GM23338 (cell line): ENCODE results near the gene TEX53. TPM values are rescaled to one million over a fixed set of nuclear protein-coding genes. Genes with fewer than 3 reads are reported as not detected.
A peak's percentile ranks its signal among the peaks of the same experiment; 100 is the strongest.

Source experiments
- ATAC-seq: fragments of 200-7000 bp; cut with Tn5 transposase; 3 replicates; pipeline ENCODE4 v1.9.1; 2020
- DNase-seq: peaks from one replicate; pipeline ENCODE4 v3.0.0-alpha.2; 2015; ENCODE audit warnings: low spot score
- H2AFZ ChIP-seq: fragments of 200-600 bp; sonication (generic); 2 replicates; pipeline ENCODE4 v1.8.0; 2016; ENCODE audit warnings: antibody characterized with exemption, mild to moderate bottlenecking, moderate library complexity
- H3F3A ChIP-seq: fragments of 200-600 bp; sonication (generic); replicated peaks from 2 replicates; pipeline ENCODE4 v1.8.0; 2017; ENCODE audit warnings: antibody characterized with exemption, mixed run types, low read depth
- H3K27ac ChIP-seq: fragments of 200-600 bp; sonication (generic); 2 replicates; pipeline ENCODE4 v1.6.1; 2016; ENCODE audit warnings: low read depth
- H3K27me3 ChIP-seq: fragments of 200-600 bp; sonication (generic); 2 replicates; pipeline ENCODE4 v1.8.0; 2016; ENCODE audit warnings: mild to moderate bottlenecking, mixed run types, moderate library complexity; ENCODE audit not compliant: insufficient read depth
- H3K36me3 ChIP-seq: fragments of 200-600 bp; sonication (generic); 2 replicates; pipeline ENCODE4 v1.8.0; 2016; ENCODE audit warnings: mild to moderate bottlenecking; ENCODE audit not compliant: insufficient read depth
- H3K4me1 ChIP-seq: fragments of 200-600 bp; sonication (generic); 2 replicates; pipeline ENCODE4 v1.8.0; 2016; ENCODE audit warnings: mild to moderate bottlenecking, moderate library complexity; ENCODE audit not compliant: insufficient read depth
- H3K4me2 ChIP-seq: fragments of 200-600 bp; sonication (generic); 2 replicates; pipeline ENCODE4 v1.7.1; 2017; ENCODE audit warnings: mixed run types
- H3K4me3 ChIP-seq: fragments of 200-600 bp; sonication (generic); 2 replicates; pipeline ENCODE4 v1.6.1; 2016; ENCODE audit warnings: mixed run types
- H3K79me2 ChIP-seq: fragments of 200-600 bp; sonication (generic); replicated peaks from 2 replicates; pipeline ENCODE4 v1.8.0; 2017; ENCODE audit warnings: mild to moderate bottlenecking; ENCODE audit not compliant: insufficient read depth
- H3K9me2 ChIP-seq: fragments of 200-600 bp; sonication (generic); 2 replicates; pipeline ENCODE4 v1.8.0; 2017; ENCODE audit not compliant: insufficient read depth
- H4K20me1 ChIP-seq: fragments of 200-600 bp; sonication (generic); replicated peaks from 2 replicates; pipeline ENCODE4 v1.8.0; 2017; ENCODE audit warnings: mild to moderate bottlenecking; ENCODE audit not compliant: insufficient read depth
- H3K27ac Mint-ChIP-seq: 2 replicates; pipeline ENCODE4 v1.8.0; 2020; ENCODE audit warnings: inconsistent platforms, mild to moderate bottlenecking, moderate library complexity, mixed read lengths
- H3K27me3 Mint-ChIP-seq: 3 replicates; pipeline ENCODE4 v1.8.0; 2022; ENCODE audit warnings: low read depth, mild to moderate bottlenecking, moderate library complexity, mixed read lengths, inconsistent platforms; ENCODE audit not compliant: insufficient read depth, poor library complexity
- H3K36me3 Mint-ChIP-seq: 3 replicates; pipeline ENCODE4 v1.8.0; 2021; ENCODE audit warnings: low read depth, mild to moderate bottlenecking, inconsistent platforms, moderate library complexity, mixed read lengths
- H3K4me1 Mint-ChIP-seq: 3 replicates; pipeline ENCODE4 v1.8.0; 2020; ENCODE audit warnings: mild to moderate bottlenecking, inconsistent platforms, mixed read lengths
- H3K4me3 Mint-ChIP-seq: 3 replicates; pipeline ENCODE4 v1.8.0; 2021; ENCODE audit warnings: moderate library complexity, mild to moderate bottlenecking, inconsistent platforms, mixed read lengths
- H3K9me3 Mint-ChIP-seq: 3 replicates; pipeline ENCODE4 v1.8.0; 2020; ENCODE audit warnings: moderate library complexity, mild to moderate bottlenecking, inconsistent platforms, mixed read lengths
- EZH2phosphoT487 ChIP-seq: fragments of 200-600 bp; sonication (generic); IDR thresholded peaks from one replicate; pipeline ENCODE4 v1.8.1; 2018; ENCODE audit warnings: antibody characterized with exemption; ENCODE audit not compliant: unreplicated experiment
- ZNF114 ChIP-seq: fragments of 250-450 bp; sonication (Bioruptor Pico); IDR thresholded peaks from 2 replicates; pipeline ENCODE4 v1.5.0; 2020; ENCODE audit warnings: mild to moderate bottlenecking, moderate library complexity
- ZNF462 ChIP-seq: fragments of 250-450 bp; sonication (Bioruptor Pico); IDR thresholded peaks from 2 replicates; pipeline ENCODE4 v1.5.0; 2020; ENCODE audit warnings: mild to moderate bottlenecking, moderate library complexity
- polyA plus RNA-seq: library from polyadenylated mRNA; unstranded; fragments of >200 nt; fragmentation: Nextera tagmentation; extraction: Ambion mirVana; gene quantifications from 2 replicates; pipeline ENCODE4 v1.2.1, GENCODE V29; 2016
- total RNA-seq: library from RNA; depleted of rRNA; stranded (reverse); fragments of >200 nt; shearing (Covaris generic); gene quantifications from 2 replicates; pipeline ENCODE4 v1.2.3, GENCODE V29; 2014
- TF ChIP-seq, protein P1 (sequence below), 2 experiments: fragments of 200-600 bp in 1 of 2; sonication (generic) in 1 of 2; conservative IDR thresholded peaks; 2 replicates each; pipeline versions ENCODE4 v1.5.1 to v1.6.1; 2016 to 2017; ENCODE audit warnings: antibody characterized with exemption in 2 of 2, low read depth in 2 of 2, mild to moderate bottlenecking in 2 of 2, moderate library complexity in 1 of 2

The TEX53 gene
- total and polyA plus RNA-seq, 2 experiments from 2014 or later, result not detected

DNA sequence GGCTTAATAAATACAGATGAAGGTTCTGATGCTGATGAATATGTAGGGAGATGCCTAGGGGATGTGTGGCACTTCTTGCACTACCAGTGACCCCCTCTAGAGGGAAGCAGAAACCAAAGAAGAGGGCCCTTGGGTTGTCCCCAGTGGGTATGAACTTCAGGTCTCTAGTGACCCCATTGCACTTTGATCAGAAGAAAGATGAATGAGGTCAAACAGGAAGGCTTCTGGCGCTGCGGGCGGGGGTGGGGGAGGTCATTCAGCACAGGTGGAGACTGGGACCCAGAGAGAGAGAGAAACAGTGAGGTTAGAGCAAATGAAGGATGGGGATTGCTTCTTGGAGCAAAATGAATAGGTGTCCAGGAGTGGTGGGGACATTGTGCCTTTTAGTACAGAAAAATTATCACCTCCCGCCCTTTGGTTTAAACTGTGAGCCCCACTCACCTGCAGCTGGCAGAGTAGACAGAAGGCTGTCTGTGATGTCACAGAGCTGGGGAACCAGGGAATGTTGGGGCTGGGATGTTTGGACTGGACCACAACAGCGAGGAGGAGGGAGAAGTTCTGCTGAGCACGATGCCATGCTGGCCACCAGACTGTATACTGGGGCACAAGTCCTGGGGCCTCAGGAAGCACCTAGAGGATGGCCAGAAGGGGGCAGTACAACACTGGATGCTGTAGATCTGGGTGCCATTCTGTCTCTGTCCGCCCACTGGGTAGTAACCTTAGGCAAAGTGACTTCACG is 24.2 kb upstream of the TEX53 start, which contains the start of gene TEX48:
Gene TEX48, minus strand, starts transcription at position 599 of the 739 bp plus-strand sequence. CDS start 10,469 bp downstream, outside the sequence.
- Histone ChIP-seq H3K4me2 (no peak within 1 kb of the TSS), H2AFZ (0 out of 2 replicates have a peak within 1 kb of the TSS, but pooled peaks have one; percentile 24), H3K4me1 (no peaks in the 10 kb centered on the region), H3K79me2 (no peaks in the 10 kb centered on the region), H3K9me2 (no peaks in the 10 kb centered on the region), H3F3A (no peaks in the 10 kb centered on the region), H3K27ac (no peak within 1 kb of the TSS), H3K4me3 (no peak within 1 kb of the TSS), H3K36me3 (no peaks in the 10 kb centered on the region), H4K20me1 (no peaks in the 10 kb centered on the region), H3K27me3 (no peaks in the 10 kb centered on the region)
- peak; percentile 98 for ATAC-seq
- Mint-ChIP-seq H3K9me3 (no peaks in the 10 kb centered on the region), H3K4me1 (no peaks in the 10 kb centered on the region), H3K36me3 (no peaks in the 10 kb centered on the region), H3K4me3 (no peak within 1 kb of the TSS), H3K27ac (no peak within 1 kb of the TSS), H3K27me3 (no peaks in the 10 kb centered on the region)
- DNase-seq, result peak; percentile 91
- TF ChIP-seq EZH2phosphoT487, result no peak
- TF ChIP-seq ZNF462 (CRISPR knock-in tag), result peak; percentile 77
- peak; percentile 27; the same call in 1 of the 2 replicates for TF ChIP-seq ZNF114 (CRISPR knock-in tag)
- TF ChIP-seq, protein P1, sequence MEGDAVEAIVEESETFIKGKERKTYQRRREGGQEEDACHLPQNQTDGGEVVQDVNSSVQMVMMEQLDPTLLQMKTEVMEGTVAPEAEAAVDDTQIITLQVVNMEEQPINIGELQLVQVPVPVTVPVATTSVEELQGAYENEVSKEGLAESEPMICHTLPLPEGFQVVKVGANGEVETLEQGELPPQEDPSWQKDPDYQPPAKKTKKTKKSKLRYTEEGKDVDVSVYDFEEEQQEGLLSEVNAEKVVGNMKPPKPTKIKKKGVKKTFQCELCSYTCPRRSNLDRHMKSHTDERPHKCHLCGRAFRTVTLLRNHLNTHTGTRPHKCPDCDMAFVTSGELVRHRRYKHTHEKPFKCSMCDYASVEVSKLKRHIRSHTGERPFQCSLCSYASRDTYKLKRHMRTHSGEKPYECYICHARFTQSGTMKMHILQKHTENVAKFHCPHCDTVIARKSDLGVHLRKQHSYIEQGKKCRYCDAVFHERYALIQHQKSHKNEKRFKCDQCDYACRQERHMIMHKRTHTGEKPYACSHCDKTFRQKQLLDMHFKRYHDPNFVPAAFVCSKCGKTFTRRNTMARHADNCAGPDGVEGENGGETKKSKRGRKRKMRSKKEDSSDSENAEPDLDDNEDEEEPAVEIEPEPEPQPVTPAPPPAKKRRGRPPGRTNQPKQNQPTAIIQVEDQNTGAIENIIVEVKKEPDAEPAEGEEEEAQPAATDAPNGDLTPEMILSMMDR (conservative IDR thresholded peaks at IDR 0.05; ENCODE audit: low read depth in 2 of 2), result peak; percentile 80 to 91
